Thyroid gland (tissue), 4 donors: ENCODE results near the gene SNRNP25. TPM values are rescaled to one million over a fixed set of nuclear protein-coding genes. Genes with fewer than 3 reads are reported as not detected.

Experiments
- DNase-seq, 2 donors: peaks; one replicate each; pipeline ENCODE4 v3.0.0-alpha.2; 2019
- H3K27ac ChIP-seq, 3 donors: fragments of 200-600 bp; sonication (generic); 1 replicate in 2 of 3; 2 replicates in 1 of 3; pipeline ENCODE4 v1.5.1; 2016 to 2019; ENCODE audit warnings: mild to moderate bottlenecking in 1 of 3, moderate library complexity in 1 of 3
- H3K27me3 ChIP-seq: fragments of 200-600 bp; sonication (generic); one replicate; pipeline ENCODE4 v1.5.1; 2019
- H3K36me3 ChIP-seq, 2 donors: fragments of 200-600 bp; sonication (generic); one replicate each; pipeline ENCODE4 v1.5.1; 2016 to 2019
- H3K4me1 ChIP-seq, 2 donors: fragments of 200-600 bp; sonication (generic); one replicate each; pipeline ENCODE4 v1.5.1; 2017 to 2019
- H3K4me3 ChIP-seq, 3 donors: fragments of 200-600 bp; sonication (generic); replicated peaks in 1 of 3; 1 replicate in 2 of 3; 2 replicates in 1 of 3; pipeline ENCODE4 v1.5.1; 2016; ENCODE audit warnings: mild to moderate bottlenecking in 1 of 3
- H3K9me3 ChIP-seq: fragments of 200-600 bp; sonication (generic); one replicate; pipeline ENCODE4 v1.5.1; 2017
- POLR2A ChIP-seq, 2 donors: fragments of 450-650 bp; IDR thresholded peaks; one replicate each; pipeline ENCODE4 v1.6.1; 2017; ENCODE audit warnings: antibody characterized with exemption in 2 of 2, mild to moderate bottlenecking in 2 of 2, moderate library complexity in 1 of 2
- WGBS, 2 donors: methylation state at CpG; one replicate each; pipeline ENCODE4 v1.1.5; 2017; 5-methylcytosine and 5-hydroxymethylcytosine counted together
- intact Hi-C: fragments of 100-400 bp; cut with DNase I; formaldehyde crosslinking; loops from one replicate; pipeline ENCODE4 v1.15.1; 2023
- total RNA-seq, 4 donors: library from RNA; depleted of rRNA; stranded (reverse); fragments of >200 nt; gene quantifications; one replicate each; pipeline ENCODE4 v1.2.3, GENCODE V29; 2016
- TF ChIP-seq, protein P1 (sequence below), 6 experiments: fragments of 200-600 bp in 3 of 6; fragments of 450-650 bp in 3 of 6; sonication (generic) in 3 of 6; IDR thresholded peaks; one replicate each; pipeline ENCODE4 v1.5.1; 2016 to 2019; ENCODE audit warnings: antibody characterized with exemption in 6 of 6, mild to moderate bottlenecking in 2 of 6, inconsistent platforms in 1 of 6, moderate library complexity in 1 of 6

Gene SNRNP25
- total RNA-seq, 4 donors from 2014 or later = 16.1 to 53.6 (median 34.8) TPM

DNA sequence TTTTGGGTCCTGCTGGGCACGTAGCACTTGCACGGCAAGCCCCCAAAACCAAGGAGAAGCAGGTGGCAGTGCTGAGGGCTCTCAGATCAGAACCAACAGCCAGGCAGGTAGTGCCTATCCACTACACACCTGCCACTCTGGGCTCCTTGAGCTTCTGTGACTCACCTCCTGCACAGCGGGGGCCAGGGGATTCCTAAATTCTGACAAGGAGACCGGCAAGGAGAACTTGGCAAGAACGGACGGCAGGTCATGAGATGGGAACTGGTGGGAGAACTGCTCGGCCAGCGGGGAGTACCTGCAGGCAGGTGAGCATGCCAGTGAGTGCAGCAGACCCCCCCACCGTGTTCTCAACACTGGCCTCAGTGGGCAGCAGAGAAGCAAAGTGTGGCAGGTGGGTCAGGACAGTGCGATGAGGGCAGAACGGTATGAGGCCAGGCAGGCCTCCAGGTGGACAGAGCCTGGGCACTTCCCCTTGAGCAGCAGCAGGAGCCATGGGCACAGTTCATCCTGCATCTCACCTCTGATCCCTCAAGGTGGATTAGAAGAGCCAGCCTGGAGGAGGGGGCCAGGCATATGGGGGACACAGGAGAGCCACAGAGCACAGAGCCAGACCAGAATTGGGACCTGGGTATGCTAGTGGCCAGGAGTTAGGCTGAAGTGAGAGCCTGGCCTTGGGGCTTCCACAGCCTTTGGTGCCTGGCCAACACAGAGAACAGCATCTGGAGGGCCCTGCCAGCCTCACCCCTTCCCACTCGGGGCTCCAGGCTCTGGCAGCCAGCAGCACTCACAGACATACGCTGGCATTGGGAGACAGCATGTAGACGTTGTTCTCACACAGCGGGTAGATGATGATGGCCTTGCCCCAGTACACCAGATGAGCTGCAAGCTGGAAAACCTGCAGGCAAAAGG, 39.1 kb downstream of the SNRNP25 start:
- H3K9me3 ChIP-seq = no peaks in the 10 kb centered on the region
- no peak overlapping the region for H3K4me3 ChIP-seq
- peak overlapping the region; percentile 16 to 40 (median 24) for H3K27ac ChIP-seq
- peaks cover 10 to 21% of the 10 kb centered on the region in 2 donors for H3K36me3 ChIP-seq
- TF ChIP-seq, protein P1, sequence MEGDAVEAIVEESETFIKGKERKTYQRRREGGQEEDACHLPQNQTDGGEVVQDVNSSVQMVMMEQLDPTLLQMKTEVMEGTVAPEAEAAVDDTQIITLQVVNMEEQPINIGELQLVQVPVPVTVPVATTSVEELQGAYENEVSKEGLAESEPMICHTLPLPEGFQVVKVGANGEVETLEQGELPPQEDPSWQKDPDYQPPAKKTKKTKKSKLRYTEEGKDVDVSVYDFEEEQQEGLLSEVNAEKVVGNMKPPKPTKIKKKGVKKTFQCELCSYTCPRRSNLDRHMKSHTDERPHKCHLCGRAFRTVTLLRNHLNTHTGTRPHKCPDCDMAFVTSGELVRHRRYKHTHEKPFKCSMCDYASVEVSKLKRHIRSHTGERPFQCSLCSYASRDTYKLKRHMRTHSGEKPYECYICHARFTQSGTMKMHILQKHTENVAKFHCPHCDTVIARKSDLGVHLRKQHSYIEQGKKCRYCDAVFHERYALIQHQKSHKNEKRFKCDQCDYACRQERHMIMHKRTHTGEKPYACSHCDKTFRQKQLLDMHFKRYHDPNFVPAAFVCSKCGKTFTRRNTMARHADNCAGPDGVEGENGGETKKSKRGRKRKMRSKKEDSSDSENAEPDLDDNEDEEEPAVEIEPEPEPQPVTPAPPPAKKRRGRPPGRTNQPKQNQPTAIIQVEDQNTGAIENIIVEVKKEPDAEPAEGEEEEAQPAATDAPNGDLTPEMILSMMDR (IDR thresholded peaks at IDR 0.05) = no peak
- TF ChIP-seq POLR2A (IDR thresholded peaks at IDR 0.05) = no peak
- intact Hi-C loops = no loop called here
- peak; percentile 74 to 86 for DNase-seq
- 60 to 84% methylated on average over 10 to 11 of the region's 15 CpGs for WGBS, 2 donors
- H3K4me1 ChIP-seq = peaks cover 11 to 19% of the 10 kb centered on the region in 2 donors
- H3K27me3 ChIP-seq = no peaks in the 10 kb centered on the region

DNA sequence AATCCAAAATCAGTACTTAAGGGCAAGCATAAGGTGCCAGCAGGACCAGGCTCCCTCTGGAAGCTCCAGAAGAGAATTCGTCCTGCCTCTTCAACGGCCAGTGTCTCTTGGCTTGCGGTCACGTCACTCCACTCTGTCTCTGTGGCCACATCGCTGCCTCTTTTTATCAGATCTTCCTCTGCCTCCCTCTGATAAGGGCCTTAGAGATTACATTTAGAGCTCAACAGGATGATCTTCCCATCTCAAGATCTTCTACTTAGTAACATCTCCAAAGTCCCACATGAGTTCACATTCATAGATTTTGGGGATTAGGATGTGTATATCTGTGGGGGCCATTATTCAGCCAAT, 41.3 kb downstream of the SNRNP25 start:
- Histone ChIP-seq H3K36me3 (peaks cover 0 to 4% of the 10 kb centered on the region in 2 donors), H3K9me3 (no peaks in the 10 kb centered on the region), H3K27me3 (no peaks in the 10 kb centered on the region), H3K4me1 (peaks cover 11 to 19% of the 10 kb centered on the region in 2 donors), H3K27ac (no peak overlapping the region), H3K4me3 (no peak overlapping the region)
- no peak for DNase-seq
- WGBS, 2 donors = 93 to 96% methylated on average over 5 of the region's 5 CpGs
- TF ChIP-seq, protein P1 (IDR thresholded peaks at IDR 0.05) = no peak
- no peak for TF ChIP-seq POLR2A (IDR thresholded peaks at IDR 0.05)
- intact Hi-C loops = no loop called here

DNA sequence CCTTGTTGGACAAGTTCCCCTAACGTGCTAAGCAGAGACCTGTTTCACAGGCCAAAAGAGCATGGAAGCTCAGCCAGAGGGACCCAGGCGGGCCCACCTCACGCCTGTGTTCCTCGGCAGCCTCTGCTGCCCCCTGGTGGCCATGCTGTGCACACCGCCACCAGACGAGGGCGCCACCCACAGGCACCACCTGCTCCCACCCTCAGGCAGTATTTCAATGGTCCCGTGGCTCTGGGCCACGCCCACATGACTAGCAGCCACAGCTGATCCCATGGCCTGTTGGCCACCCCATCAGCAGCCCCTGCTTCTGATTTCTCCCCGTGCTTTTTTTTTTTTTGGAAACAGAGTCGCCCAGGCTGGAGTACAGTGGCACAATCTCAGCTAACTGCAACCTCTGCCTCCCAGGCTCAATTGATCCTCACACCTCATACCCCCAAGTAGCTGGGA, 43.3 kb downstream of the SNRNP25 start:
- Histone ChIP-seq H3K36me3 (no peaks in the 10 kb centered on the region), H3K27me3 (no peaks in the 10 kb centered on the region), H3K9me3 (no peaks in the 10 kb centered on the region), H3K4me1 (peaks cover 3 to 18% of the 10 kb centered on the region in 2 donors), H3K4me3 (no peak overlapping the region), H3K27ac (no peak overlapping the region)
- intact Hi-C loops = no loop called here
- 13 to 20% methylated on average over 10 of the region's 11 CpGs for WGBS, 2 donors
- peak; percentile 89 to 91 for DNase-seq
- TF ChIP-seq, protein P1 (IDR thresholded peaks at IDR 0.05) = peak; percentile 93 to 99 (median 98)
- TF ChIP-seq POLR2A (IDR thresholded peaks at IDR 0.05) = no peak

- no peak for DNase-seq
- H3K27ac ChIP-seq = no peak overlapping the region
- H3K27me3 ChIP-seq = no peaks in the 10 kb centered on the region
- H3K9me3 ChIP-seq = no peaks in the 10 kb centered on the region
- intact Hi-C loops = no loop called here
- H3K4me1 ChIP-seq = peaks cover 0 to 10% of the 10 kb centered on the region in 2 donors
- TF ChIP-seq, protein P1 (IDR thresholded peaks at IDR 0.05) = no peak
- TF ChIP-seq POLR2A (IDR thresholded peaks at IDR 0.05) = no peak
- no peak overlapping the region for H3K4me3 ChIP-seq
- no peaks in the 10 kb centered on the region for H3K36me3 ChIP-seq
- WGBS, 2 donors = 87 to 94% methylated on average over 4 to 5 of the region's 8 CpGs
Observed at GRCh38 chr16:97822-98221, 44.2 kb downstream of the SNRNP25 start.

DNA sequence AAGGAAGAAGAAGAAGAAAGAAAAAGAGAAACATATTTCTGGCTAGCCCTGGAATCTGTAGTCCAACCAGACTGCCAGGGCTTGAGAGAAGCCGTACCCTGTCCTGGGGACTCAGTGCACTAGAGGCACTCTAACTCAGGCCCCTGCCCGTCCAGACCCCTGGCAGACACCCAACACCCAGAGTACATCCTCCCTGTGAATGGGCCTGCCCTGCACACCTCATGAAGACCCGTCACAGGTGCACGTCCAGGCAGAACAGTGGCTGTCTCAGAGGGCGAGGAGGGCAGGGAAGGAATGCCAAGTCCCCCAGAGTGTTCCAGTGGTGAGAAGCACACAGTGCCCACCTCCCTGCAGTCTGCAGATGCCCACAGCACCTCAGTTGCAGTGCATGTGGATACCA, 47.4 kb downstream of the SNRNP25 start:
- Histone ChIP-seq H3K4me3 (no peak overlapping the region), H3K36me3 (no peaks in the 10 kb centered on the region), H3K4me1 (peaks cover 0 to 10% of the 10 kb centered on the region in 2 donors), H3K27ac (no peak overlapping the region), H3K9me3 (no peaks in the 10 kb centered on the region), H3K27me3 (no peaks in the 10 kb centered on the region)
- 73 to 78% methylated on average over 2 to 5 of the region's 5 CpGs for WGBS, 2 donors
- TF ChIP-seq, protein P1 (IDR thresholded peaks at IDR 0.05) = no peak
- TF ChIP-seq POLR2A (IDR thresholded peaks at IDR 0.05) = no peak
- intact Hi-C loops = no loop called here
- DNase-seq = no peak
